Measurements from ENCODE around the gene ENG.
A peak's percentile ranks its signal among the peaks of the same experiment; 100 is the strongest.
"Not testable (repeated sequence)": the region's sequence is repeated elsewhere in the genome, so short reads cannot be mapped to it uniquely, and the experiment has no call there.

ENG gene

GRCh38 chr9:127854184-127854806 lies at the start of gene ENG:
TSS of gene ENG (minus strand) at chr9:127854658. CDS start at chr9:127854355, 303 bp downstream.
- no peak for DNase-seq (ENCODE audit: low read depth in 2 of 2)

- DNase-seq (ENCODE audit: low read depth in 2 of 2) = peak; percentile 40 to 56
These were observed 49.4 kb upstream of the ENG start for GRCh38 chr9:127903557-127904475.

- peak in 1 of 2 donors; percentile 69 for DNase-seq (ENCODE audit: low read depth in 2 of 2)
These were observed 44.9 kb upstream of the ENG start, which contains the start of gene ST6GALNAC6 for GRCh38 chr9:127899128-127899943. TSS of gene ST6GALNAC6 (minus strand) at chr9:127899603. CDS start at chr9:127897981, 1,622 bp downstream.

GRCh38 chr9:127898433-127899127 lies 44.1 kb upstream of the ENG start:
- DNase-seq (ENCODE audit: low read depth in 2 of 2) = no peak

- DNase-seq (ENCODE audit: low read depth in 2 of 2) = no peak
These were observed 42.8 kb upstream of the ENG start for GRCh38 chr9:127897193-127897692.

GRCh38 chr9:127896395-127897192 lies 42.1 kb upstream of the ENG start:
- no peak for DNase-seq (ENCODE audit: low read depth in 2 of 2)

GRCh38 chr9:127895811-127896210 lies 41.4 kb upstream of the ENG start:
- no peak for DNase-seq (ENCODE audit: low read depth in 2 of 2)

GRCh38 chr9:127893392-127893791 lies 38.9 kb upstream of the ENG start:
- DNase-seq (ENCODE audit: low read depth in 2 of 2) = no peak

- no peak for DNase-seq (ENCODE audit: low read depth in 2 of 2)
These were observed 38.4 kb upstream of the ENG start for GRCh38 chr9:127892831-127893230.

- DNase-seq (ENCODE audit: low read depth in 2 of 2) = no peak
These were observed 35.6 kb upstream of the ENG start for GRCh38 chr9:127890053-127890452.

- DNase-seq (ENCODE audit: low read depth in 2 of 2) = no peak
These were observed 33.3 kb upstream of the ENG start for GRCh38 chr9:127887792-127888191.

GRCh38 chr9:127886401-127886972 lies 32.0 kb upstream of the ENG start:
- DNase-seq (ENCODE audit: low read depth in 2 of 2) = no peak

GRCh38 chr9:127885508-127886281 lies 31.2 kb upstream of the ENG start:
- no peak for DNase-seq (ENCODE audit: low read depth in 2 of 2)

GRCh38 chr9:127884976-127885490 lies 30.6 kb upstream of the ENG start:
- no peak for DNase-seq (ENCODE audit: low read depth in 2 of 2)

GRCh38 chr9:127884427-127884911 lies 30.0 kb upstream of the ENG start:
- DNase-seq (ENCODE audit: low read depth in 2 of 2) = no peak

- DNase-seq (ENCODE audit: low read depth in 2 of 2) = no peak
These were observed 29.5 kb upstream of the ENG start for GRCh38 chr9:127883959-127884358.

- DNase-seq (ENCODE audit: low read depth in 2 of 2) = not testable (repeated sequence)
These were observed 27.3 kb upstream of the ENG start for GRCh38 chr9:127881715-127882114.

- no peak for DNase-seq (ENCODE audit: low read depth in 2 of 2)
These were observed 25.7 kb upstream of the ENG start for GRCh38 chr9:127880143-127880542.

All from stimulated activated CD8-positive, alpha-beta memory T cell treated with anti-CD3 and anti-CD28 coated beads, Interleukin-7, amount 100 ng/mL, for 4 hours (primary cell).